Breast epithelium (tissue), 4 donors: ENCODE results near the gene SPATA24. TPM values are rescaled to one million over a fixed set of nuclear protein-coding genes. Genes with fewer than 3 reads are reported as not detected.

Experiments used
- DNase-seq, 2 donors: peaks; one replicate each; pipeline ENCODE4 v3.0.0-alpha.2; 2019; ENCODE audit warnings: low spot score in 2 of 2
- H3K27ac ChIP-seq, 2 donors: fragments of 200-600 bp; sonication (generic) in 1 of 2; one replicate each; pipeline ENCODE4 v1.5.1; 2016 to 2019; ENCODE audit warnings: mild to moderate bottlenecking in 1 of 2
- H3K27me3 ChIP-seq, 2 donors: fragments of 200-600 bp; sonication (generic) in 1 of 2; one replicate each; pipeline versions ENCODE4 v1.5.1 to v1.6.0; 2017 to 2019; ENCODE audit warnings: control low read depth in 1 of 2, mild to moderate bottlenecking in 1 of 2
- H3K36me3 ChIP-seq: fragments of 200-600 bp; one replicate; pipeline ENCODE4 v1.5.1; 2019
- H3K4me1 ChIP-seq, 2 donors: fragments of 200-600 bp; sonication (generic); one replicate each; pipeline ENCODE4 v1.5.1; 2016 to 2019; ENCODE audit warnings: control low read depth in 1 of 2
- H3K4me3 ChIP-seq, 3 donors: fragments of 200-600 bp; sonication (generic); 1 replicate in 2 of 3; 2 replicates in 1 of 3; pipeline ENCODE4 v1.5.1; 2016 to 2019; ENCODE audit warnings: mild to moderate bottlenecking in 3 of 3, moderate library complexity in 2 of 3
- H3K9me3 ChIP-seq, 2 donors: fragments of 200-600 bp; sonication (generic) in 1 of 2; one replicate each; pipeline ENCODE4 v1.5.1; 2016 to 2019; ENCODE audit warnings: control low read depth in 1 of 2
- CTCF ChIP-seq, 3 donors: fragments of 450-650 bp; IDR thresholded peaks; one replicate each; pipeline ENCODE4 v1.5.1; 2016 to 2017; ENCODE audit warnings: antibody characterized with exemption in 3 of 3, mild to moderate bottlenecking in 3 of 3, moderate library complexity in 3 of 3
- POLR2A ChIP-seq: fragments of 450-650 bp; IDR thresholded peaks from one replicate; pipeline ENCODE4 v1.6.1; 2016; ENCODE audit warnings: antibody characterized with exemption, mild to moderate bottlenecking, moderate library complexity
- POLR2AphosphoS5 ChIP-seq, 3 donors: sonication (generic); formaldehyde crosslinking; IDR thresholded peaks; one replicate each; pipeline ENCODE4 v1.6.1; 2017; ENCODE audit warnings: antibody characterized with exemption in 3 of 3
- intact Hi-C: fragments of 100-400 bp; cut with DNase I; formaldehyde crosslinking; loops from one replicate; pipeline ENCODE4 v1.15.1; 2023; ENCODE audit warnings: low total_unique reads
- total RNA-seq, 3 donors: library from RNA; depleted of rRNA; stranded (reverse); fragments of >200 nt; gene quantifications; one replicate each; pipeline ENCODE4 v1.1.0, GENCODE V29; 2016

Gene SPATA24
- total RNA-seq, 3 donors from 2014 or later, result 0.98 to 2.4 (median 2.2) TPM

GRCh38 chr5:139435676-139436075 is 31.8 kb upstream of the SPATA24 start:
- H3K27ac ChIP-seq, result no peak overlapping the region
- no peaks in the 10 kb centered on the region for H3K9me3 ChIP-seq
- no peaks in the 10 kb centered on the region for H3K36me3 ChIP-seq
- no peaks in the 10 kb centered on the region for H3K27me3 ChIP-seq
- H3K4me1 ChIP-seq, result no peaks in the 10 kb centered on the region
- intact Hi-C loops, result no loop called here
- no peak overlapping the region for H3K4me3 ChIP-seq
- DNase-seq, result no peak
- TF ChIP-seq POLR2AphosphoS5 (IDR thresholded peaks at IDR 0.05) (no peak), POLR2A (no peak), CTCF (IDR thresholded peaks at IDR 0.05) (no peak)

GRCh38 chr5:139431706-139432105 is 27.8 kb upstream of the SPATA24 start:
- TF ChIP-seq POLR2AphosphoS5 (IDR thresholded peaks at IDR 0.05) (no peak), POLR2A (no peak), CTCF (IDR thresholded peaks at IDR 0.05) (no peak)
- Histone ChIP-seq H3K4me1 (no peaks in the 10 kb centered on the region), H3K27ac (no peak overlapping the region), H3K4me3 (no peak overlapping the region), H3K27me3 (no peaks in the 10 kb centered on the region), H3K9me3 (no peaks in the 10 kb centered on the region), H3K36me3 (no peaks in the 10 kb centered on the region)
- DNase-seq, result no peak
- intact Hi-C loops, result no loop called here

- intact Hi-C loops, result no loop called here
- Histone ChIP-seq H3K27me3 (no peaks in the 10 kb centered on the region), H3K9me3 (no peaks in the 10 kb centered on the region), H3K4me3 (no peak overlapping the region), H3K4me1 (no peaks in the 10 kb centered on the region), H3K36me3 (no peaks in the 10 kb centered on the region), H3K27ac (no peak overlapping the region)
- TF ChIP-seq CTCF (IDR thresholded peaks at IDR 0.05) (no peak), POLR2AphosphoS5 (IDR thresholded peaks at IDR 0.05) (no peak), POLR2A (no peak)
- no peak for DNase-seq
These were observed 26.1 kb upstream of the SPATA24 start for GRCh38 chr5:139430015-139430414.

GRCh38 chr5:139426203-139426885 is 22.5 kb upstream of the SPATA24 start:
- Histone ChIP-seq H3K27ac (no peak overlapping the region), H3K9me3 (no peaks in the 10 kb centered on the region), H3K4me3 (no peak overlapping the region), H3K36me3 (no peaks in the 10 kb centered on the region), H3K27me3 (no peaks in the 10 kb centered on the region), H3K4me1 (no peaks in the 10 kb centered on the region)
- TF ChIP-seq CTCF (IDR thresholded peaks at IDR 0.05) (no peak), POLR2AphosphoS5 (IDR thresholded peaks at IDR 0.05) (no peak), POLR2A (no peak)
- DNase-seq, result no peak
- intact Hi-C loops, result no loop called here

GRCh38 chr5:139425497-139425896 is 21.6 kb upstream of the SPATA24 start:
- H3K4me3 ChIP-seq, result no peak overlapping the region
- no peaks in the 10 kb centered on the region for H3K36me3 ChIP-seq
- no peaks in the 10 kb centered on the region for H3K27me3 ChIP-seq
- TF ChIP-seq POLR2A (no peak), POLR2AphosphoS5 (IDR thresholded peaks at IDR 0.05) (no peak), CTCF (IDR thresholded peaks at IDR 0.05) (no peak)
- H3K27ac ChIP-seq, result no peak overlapping the region
- intact Hi-C loops, result no loop called here
- no peak for DNase-seq
- no peaks in the 10 kb centered on the region for H3K9me3 ChIP-seq
- no peaks in the 10 kb centered on the region for H3K4me1 ChIP-seq
